Measurements from ENCODE around the gene ADORA1.

DNA sequence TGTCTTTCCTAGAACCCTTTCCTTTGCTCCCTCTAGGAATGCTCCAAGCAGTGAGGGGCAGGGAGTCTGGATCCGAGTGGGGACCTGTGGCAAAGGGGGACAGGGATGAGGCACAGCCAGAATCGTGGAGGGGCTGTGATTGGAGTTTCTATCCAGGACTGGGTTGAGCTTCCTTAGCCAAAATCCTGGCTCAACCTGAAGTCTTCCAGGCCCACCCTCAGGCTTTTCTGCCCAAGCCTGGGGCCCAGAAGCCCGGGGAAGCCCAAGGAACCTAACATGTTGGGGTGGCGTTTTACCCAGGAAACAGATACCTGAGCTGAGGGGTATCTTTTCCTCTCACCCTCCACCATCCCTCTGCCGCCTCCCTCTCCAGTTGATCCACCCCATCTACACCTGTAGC, 47.1 kb upstream of the ADORA1 start:
- TF ChIP-seq FOXP2 (optimal IDR thresholded peaks at IDR 0.05; ENCODE audit: borderline replicate concordance, extremely low read depth, extremely low read length, insufficient read depth) = no peak
- TF ChIP-seq, protein P1, sequence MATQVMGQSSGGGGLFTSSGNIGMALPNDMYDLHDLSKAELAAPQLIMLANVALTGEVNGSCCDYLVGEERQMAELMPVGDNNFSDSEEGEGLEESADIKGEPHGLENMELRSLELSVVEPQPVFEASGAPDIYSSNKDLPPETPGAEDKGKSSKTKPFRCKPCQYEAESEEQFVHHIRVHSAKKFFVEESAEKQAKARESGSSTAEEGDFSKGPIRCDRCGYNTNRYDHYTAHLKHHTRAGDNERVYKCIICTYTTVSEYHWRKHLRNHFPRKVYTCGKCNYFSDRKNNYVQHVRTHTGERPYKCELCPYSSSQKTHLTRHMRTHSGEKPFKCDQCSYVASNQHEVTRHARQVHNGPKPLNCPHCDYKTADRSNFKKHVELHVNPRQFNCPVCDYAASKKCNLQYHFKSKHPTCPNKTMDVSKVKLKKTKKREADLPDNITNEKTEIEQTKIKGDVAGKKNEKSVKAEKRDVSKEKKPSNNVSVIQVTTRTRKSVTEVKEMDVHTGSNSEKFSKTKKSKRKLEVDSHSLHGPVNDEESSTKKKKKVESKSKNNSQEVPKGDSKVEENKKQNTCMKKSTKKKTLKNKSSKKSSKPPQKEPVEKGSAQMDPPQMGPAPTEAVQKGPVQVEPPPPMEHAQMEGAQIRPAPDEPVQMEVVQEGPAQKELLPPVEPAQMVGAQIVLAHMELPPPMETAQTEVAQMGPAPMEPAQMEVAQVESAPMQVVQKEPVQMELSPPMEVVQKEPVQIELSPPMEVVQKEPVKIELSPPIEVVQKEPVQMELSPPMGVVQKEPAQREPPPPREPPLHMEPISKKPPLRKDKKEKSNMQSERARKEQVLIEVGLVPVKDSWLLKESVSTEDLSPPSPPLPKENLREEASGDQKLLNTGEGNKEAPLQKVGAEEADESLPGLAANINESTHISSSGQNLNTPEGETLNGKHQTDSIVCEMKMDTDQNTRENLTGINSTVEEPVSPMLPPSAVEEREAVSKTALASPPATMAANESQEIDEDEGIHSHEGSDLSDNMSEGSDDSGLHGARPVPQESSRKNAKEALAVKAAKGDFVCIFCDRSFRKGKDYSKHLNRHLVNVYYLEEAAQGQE (IDR thresholded peaks at IDR 0.05; ENCODE audit: insufficient read depth in 1 of 2, low read depth in 2 of 2, low read length in 2 of 2) = no peak

All from PFSK-1 (cell line).